HG03342 (cell line): Measurements from ENCODE around the gene ADAMTSL4.
"Not testable (repeated sequence)": the region's sequence is repeated elsewhere in the genome, so short reads cannot be mapped to it uniquely, and the experiment has no call there.

Experiments used
- ATAC-seq: cut with Tn5 transposase; IDR thresholded peaks from one replicate; pipeline ENCODE4 v1.9.1; 2021; ENCODE audit warnings: mild to moderate bottlenecking, moderate library complexity; ENCODE audit not compliant: unreplicated experiment

ADAMTSL4 gene

GRCh38 chr1:150555198-150555970 lies 6.2 kb downstream of the ADAMTSL4 start:
- ATAC-seq, result no peak

- no peak for ATAC-seq
Observed at GRCh38 chr1:150555971-150556865, 7.0 kb downstream of the ADAMTSL4 start.

GRCh38 chr1:150557065-150557600 lies 7.9 kb downstream of the ADAMTSL4 start:
- ATAC-seq, result no peak

GRCh38 chr1:150557813-150558212 lies 8.6 kb downstream of the ADAMTSL4 start:
- ATAC-seq, result no peak

GRCh38 chr1:150558303-150558704 lies 9.1 kb downstream of the ADAMTSL4 start:
- no peak for ATAC-seq

- ATAC-seq, result no peak
Observed at GRCh38 chr1:150558761-150559655, 9.8 kb downstream of the ADAMTSL4 start.

GRCh38 chr1:150559656-150560010 lies 10.4 kb downstream of the ADAMTSL4 start:
- no peak for ATAC-seq

GRCh38 chr1:150560011-150560438 lies 10.8 kb downstream of the ADAMTSL4 start:
- no peak for ATAC-seq

- no peak for ATAC-seq
Observed at GRCh38 chr1:150560576-150561253, 11.5 kb downstream of the ADAMTSL4 start.

GRCh38 chr1:150561254-150561973 lies 12.2 kb downstream of the ADAMTSL4 start:
- ATAC-seq, result no peak

GRCh38 chr1:150561974-150562445 lies 12.8 kb downstream of the ADAMTSL4 start:
- peak; percentile 35 for ATAC-seq

GRCh38 chr1:150562446-150563339 lies 13.5 kb downstream of the ADAMTSL4 start:
- peak; percentile 36 for ATAC-seq

GRCh38 chr1:150563340-150564038 lies 14.3 kb downstream of the ADAMTSL4 start:
- peak; percentile 16 for ATAC-seq

- no peak for ATAC-seq
Observed at GRCh38 chr1:150564051-150564991, 15.1 kb downstream of the ADAMTSL4 start.

- ATAC-seq, result not testable (repeated sequence)
Observed at GRCh38 chr1:150565240-150565991, 16.2 kb downstream of the ADAMTSL4 start.
